ENCODE measurements around the gene SPATA9. TPM values are rescaled to one million over a fixed set of nuclear protein-coding genes. Genes with fewer than 3 reads are reported as not detected.

The SPATA9 gene
- total and polyA plus RNA-seq, 9 of the 15 experiments (the other 6 are each of a cell fraction or from before 2014, with no cell fraction given), result 0.16 to 5.5 (median 0.39) TPM; not detected in 3

GRCh38 chr5:95701074-95701473 is 18.3 kb upstream of the SPATA9 start:
- no peak overlapping the region for H3K27ac ChIP-seq (ENCODE audit: extremely low read depth, low read depth, low read length)
- H3K4me3 ChIP-seq, result no peak overlapping the region
- ChIA-PET CTCF (ENCODE audit: low intra/inter-chr PET ratio) (no interaction called here), POLR2A (interaction anchor here (0.8 to 1.4 kb wide), 3 partner anchors 9 to 22 kb away, joined by 3 to 4 read pairs (median 4); no protein-coding TSS in a partner anchor)
- no peak for TF ChIP-seq POLR2B (IDR thresholded peaks at IDR 0.05; ENCODE audit: low read depth, partially characterized antibody)
- TF ChIP-seq MEIS2 (IDR thresholded peaks at IDR 0.05; ENCODE audit: partially characterized antibody), result peak; percentile 82
- TF ChIP-seq, protein P1, sequence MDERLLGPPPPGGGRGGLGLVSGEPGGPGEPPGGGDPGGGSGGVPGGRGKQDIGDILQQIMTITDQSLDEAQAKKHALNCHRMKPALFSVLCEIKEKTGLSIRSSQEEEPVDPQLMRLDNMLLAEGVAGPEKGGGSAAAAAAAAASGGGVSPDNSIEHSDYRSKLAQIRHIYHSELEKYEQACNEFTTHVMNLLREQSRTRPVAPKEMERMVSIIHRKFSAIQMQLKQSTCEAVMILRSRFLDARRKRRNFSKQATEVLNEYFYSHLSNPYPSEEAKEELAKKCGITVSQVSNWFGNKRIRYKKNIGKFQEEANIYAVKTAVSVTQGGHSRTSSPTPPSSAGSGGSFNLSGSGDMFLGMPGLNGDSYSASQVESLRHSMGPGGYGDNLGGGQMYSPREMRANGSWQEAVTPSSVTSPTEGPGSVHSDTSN (CRISPR knock-in tag; IDR thresholded peaks at IDR 0.05; ENCODE audit: low read depth), result no peak
- TF ChIP-seq, protein P1 (tag; conservative IDR thresholded peaks at IDR 0.05; ENCODE audit: low read depth), result peak; percentile 77
- TF ChIP-seq ARID3A (IDR thresholded peaks at IDR 0.05; ENCODE audit: borderline replicate concordance, low read depth, low read length), result no peak
- TF ChIP-seq, protein P2, sequence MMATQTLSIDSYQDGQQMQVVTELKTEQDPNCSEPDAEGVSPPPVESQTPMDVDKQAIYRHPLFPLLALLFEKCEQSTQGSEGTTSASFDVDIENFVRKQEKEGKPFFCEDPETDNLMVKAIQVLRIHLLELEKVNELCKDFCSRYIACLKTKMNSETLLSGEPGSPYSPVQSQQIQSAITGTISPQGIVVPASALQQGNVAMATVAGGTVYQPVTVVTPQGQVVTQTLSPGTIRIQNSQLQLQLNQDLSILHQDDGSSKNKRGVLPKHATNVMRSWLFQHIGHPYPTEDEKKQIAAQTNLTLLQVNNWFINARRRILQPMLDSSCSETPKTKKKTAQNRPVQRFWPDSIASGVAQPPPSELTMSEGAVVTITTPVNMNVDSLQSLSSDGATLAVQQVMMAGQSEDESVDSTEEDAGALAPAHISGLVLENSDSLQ (IDR thresholded peaks at IDR 0.05), result peak; percentile 61
- no peak for FAIRE-seq
- no peak for DNase-seq (ENCODE audit: extremely low read depth in 1 of 4, low spot score in 3 of 4)
- no peak for ATAC-seq
- H3K79me2 ChIP-seq (ENCODE audit: control insufficient read depth, insufficient read depth, low read length), result no peaks in the 10 kb centered on the region
- no peaks in the 10 kb centered on the region for H3K9me3 ChIP-seq (replicated peaks; ENCODE audit: control insufficient read depth, insufficient read depth, low read depth, low read length)
- no peak overlapping the region for H2AFZ ChIP-seq (ENCODE audit: low read depth, low read length)
- intact Hi-C loops (cut with micrococcal nuclease), result loop anchor here (5.0 kb wide), 1 partner anchor 41 kb away; no protein-coding TSS in a partner anchor
- no TSS peak for BruUV-seq (replicated peaks)
- no peaks in the 10 kb centered on the region for H4K20me1 ChIP-seq (replicated peaks; ENCODE audit: control insufficient read depth, insufficient read depth, low read length)
- H3K9me1 ChIP-seq (ENCODE audit: control insufficient read depth, insufficient read depth, low read length), result no peaks in the 10 kb centered on the region
- H3K4me1 ChIP-seq (replicated peaks in 1 of 2; ENCODE audit: control insufficient read depth in 2 of 2, insufficient read depth in 2 of 2, low read length in 2 of 2), result peaks cover 3 to 20% of the 10 kb centered on the region in 2 experiments; a peak in 3 of 5 replicates
- in situ Hi-C loops (cut with MboI), result no loop called here
- H3K27me3 ChIP-seq (ENCODE audit: control insufficient read depth in 2 of 2, insufficient read depth in 2 of 2, low read length in 2 of 2), result no peaks in the 10 kb centered on the region
- no peak overlapping the region for H3K9ac ChIP-seq (ENCODE audit: insufficient read depth in 1 of 2, low read depth in 2 of 2, low read length in 2 of 2)
- no peaks in the 10 kb centered on the region for H3K36me3 ChIP-seq (ENCODE audit: control insufficient read depth, insufficient read depth, low read length)
- H3K4me2 ChIP-seq (ENCODE audit: insufficient read depth, low read length), result no peak overlapping the region
